Colonic mucosa (tissue), 4 donors: ENCODE results near the gene EYS. TPM values are rescaled to one million over a fixed set of nuclear protein-coding genes. Genes with fewer than 3 reads are reported as not detected.

Source experiments
- DNase-seq: peaks from one replicate; pipeline ENCODE4 v3.0.0-alpha.2; 2020
- H3K27ac ChIP-seq: fragments of 200-600 bp; one replicate; pipeline ENCODE4 v1.8.0; 2021
- H3K27me3 ChIP-seq: fragments of 200-600 bp; one replicate; pipeline ENCODE4 v1.8.0; 2021
- H3K36me3 ChIP-seq: fragments of 200-600 bp; one replicate; pipeline ENCODE4 v1.8.0; 2021
- H3K4me1 ChIP-seq: fragments of 200-600 bp; one replicate; pipeline ENCODE4 v1.8.0; 2021; ENCODE audit warnings: mild to moderate bottlenecking
- H3K4me3 ChIP-seq: fragments of 200-600 bp; one replicate; pipeline ENCODE4 v1.8.0; 2021
- H3K9ac ChIP-seq, 2 donors: one replicate each; pipeline ENCODE4 v1.7.0; 2013; ENCODE audit warnings: control low read depth in 2 of 2, low read depth in 2 of 2, low read length in 2 of 2
- H3K9me3 ChIP-seq: fragments of 200-600 bp; one replicate; pipeline ENCODE4 v1.8.0; 2021
- CTCF ChIP-seq: fragments of 200-600 bp; IDR thresholded peaks from one replicate; pipeline ENCODE4 v1.8.0; 2022; ENCODE audit warnings: antibody characterized with exemption, mild to moderate bottlenecking
- intact Hi-C: fragments of 100-400 bp; cut with DNase I; formaldehyde crosslinking; loops from one replicate; pipeline ENCODE4 v1.14.1; 2022
- total RNA-seq, 2 donors: library from RNA; stranded (reverse); fragmentation: NEBNext Ultra II Directional in 1 of 2; extraction: Animal tissue kit (Norgen Biotek cat#: 25700) in 1 of 2; gene quantifications; one replicate each; pipeline ENCODE4 v1.2.1, GENCODE V29; 2021
- donor health status: healthy.
- donor health status: DM: no; HTN: no; CAD: no.
- donor health status: DM: no; HTN: no; CAD: no.

EYS gene
- total RNA-seq, 2 donors from 2014 or later = 0.64 to 0.82 TPM

- no peak for TF ChIP-seq CTCF
- H3K9ac ChIP-seq = no peak overlapping the region
- no peak overlapping the region for H3K4me3 ChIP-seq
- no peak overlapping the region for H3K27ac ChIP-seq
- intact Hi-C loops = no loop called here
- H3K27me3 ChIP-seq = no peaks in the 10 kb centered on the region
- no peaks in the 10 kb centered on the region for H3K36me3 ChIP-seq
- no peaks in the 10 kb centered on the region for H3K4me1 ChIP-seq
- DNase-seq = no peak
- no peaks in the 10 kb centered on the region for H3K9me3 ChIP-seq
Measured at GRCh38 chr6:65711531-65711930, 4.5 kb upstream of the EYS start.

- DNase-seq = no peak
- no peaks in the 10 kb centered on the region for H3K9me3 ChIP-seq
- H3K9ac ChIP-seq = no peak overlapping the region
- no peak overlapping the region for H3K4me3 ChIP-seq
- H3K4me1 ChIP-seq = no peaks in the 10 kb centered on the region
- no peak for TF ChIP-seq CTCF
- H3K27ac ChIP-seq = no peak overlapping the region
- intact Hi-C loops = no loop called here
- no peaks in the 10 kb centered on the region for H3K36me3 ChIP-seq
- no peaks in the 10 kb centered on the region for H3K27me3 ChIP-seq
Measured at GRCh38 chr6:65709099-65709830, 2.2 kb upstream of the EYS start.

GRCh38 chr6:65708162-65708561 is 1.1 kb upstream of the EYS start:
- no peaks in the 10 kb centered on the region for H3K4me1 ChIP-seq
- no peaks in the 10 kb centered on the region for H3K27me3 ChIP-seq
- no peaks in the 10 kb centered on the region for H3K36me3 ChIP-seq
- H3K9me3 ChIP-seq = no peaks in the 10 kb centered on the region
- H3K4me3 ChIP-seq = no peak overlapping the region
- H3K27ac ChIP-seq = no peak overlapping the region
- intact Hi-C loops = no loop called here
- no peak for TF ChIP-seq CTCF
- H3K9ac ChIP-seq = no peak overlapping the region
- no peak for DNase-seq

- Histone ChIP-seq H3K4me3 (no peak overlapping the region), H3K36me3 (no peaks in the 10 kb centered on the region), H3K27me3 (no peaks in the 10 kb centered on the region), H3K9me3 (no peaks in the 10 kb centered on the region), H3K27ac (peak overlapping the region; percentile 29), H3K9ac (no peak overlapping the region), H3K4me1 (no peaks in the 10 kb centered on the region)
- TF ChIP-seq CTCF = no peak
- DNase-seq = no peak
- intact Hi-C loops = no loop called here
Measured at GRCh38 chr6:65706436-65706835, 590 bp downstream of the EYS start.

GRCh38 chr6:65701325-65701724 is 5.7 kb downstream of the EYS start:
- H3K9me3 ChIP-seq = no peaks in the 10 kb centered on the region
- intact Hi-C loops = no loop called here
- H3K4me3 ChIP-seq = no peak overlapping the region
- H3K27me3 ChIP-seq = no peaks in the 10 kb centered on the region
- H3K9ac ChIP-seq = no peak overlapping the region
- H3K36me3 ChIP-seq = no peaks in the 10 kb centered on the region
- no peak for DNase-seq
- H3K4me1 ChIP-seq = no peaks in the 10 kb centered on the region
- no peak overlapping the region for H3K27ac ChIP-seq
- TF ChIP-seq CTCF = no peak
